Suprapubic skin (tissue), 4 donors: ENCODE results near the gene YY1. TPM values are rescaled to one million over a fixed set of nuclear protein-coding genes. Genes with fewer than 3 reads are reported as not detected.
A peak's percentile ranks its signal among the peaks of the same experiment; 100 is the strongest.

Source experiments
- DNase-seq, 2 donors: peaks; one replicate each; pipeline ENCODE4 v3.0.0-alpha.2; 2019; ENCODE audit warnings: low spot score in 2 of 2
- H3K27ac ChIP-seq: fragments of 200-600 bp; sonication (generic); one replicate; pipeline ENCODE4 v1.5.1; 2019
- H3K27me3 ChIP-seq: fragments of 200-600 bp; sonication (generic); one replicate; pipeline ENCODE4 v1.5.1; 2019
- H3K36me3 ChIP-seq: fragments of 200-600 bp; sonication (generic); one replicate; pipeline ENCODE4 v1.5.1; 2019
- H3K4me1 ChIP-seq: fragments of 200-600 bp; sonication (generic); one replicate; pipeline ENCODE4 v1.5.1; 2019
- H3K4me3 ChIP-seq: fragments of 200-600 bp; sonication (generic); one replicate; pipeline ENCODE4 v1.5.1; 2019; ENCODE audit warnings: mild to moderate bottlenecking
- H3K9me3 ChIP-seq: fragments of 200-600 bp; sonication (generic); one replicate; pipeline ENCODE4 v1.5.1; 2019
- CTCF ChIP-seq, 2 donors: fragments of 200-600 bp in 1 of 2; fragments of 450-650 bp in 1 of 2; sonication (generic) in 1 of 2; IDR thresholded peaks; one replicate each; pipeline ENCODE4 v1.5.1; 2016 to 2019; ENCODE audit warnings: antibody characterized with exemption in 2 of 2, mild to moderate bottlenecking in 1 of 2, moderate library complexity in 1 of 2
- EP300 ChIP-seq: sonication (generic); formaldehyde crosslinking; IDR thresholded peaks from one replicate; pipeline ENCODE4 v1.6.1; 2017; ENCODE audit warnings: antibody characterized with exemption
- POLR2A ChIP-seq, 2 donors: fragments of 450-650 bp; IDR thresholded peaks; one replicate each; pipeline ENCODE4 v1.6.1; 2017; ENCODE audit warnings: antibody characterized with exemption in 2 of 2, mild to moderate bottlenecking in 2 of 2, moderate library complexity in 2 of 2
- POLR2AphosphoS5 ChIP-seq, 3 donors: sonication (generic); formaldehyde crosslinking; IDR thresholded peaks; one replicate each; pipeline ENCODE4 v1.6.1; 2017; ENCODE audit warnings: antibody characterized with exemption in 3 of 3
- WGBS: methylation state at CpG from one replicate; pipeline ENCODE4 v1.1.5; 2018; 5-methylcytosine and 5-hydroxymethylcytosine counted together
- total RNA-seq, 4 donors: library from RNA; depleted of rRNA; stranded (reverse); fragments of >200 nt; gene quantifications; one replicate each; pipeline ENCODE4 v1.1.0, GENCODE V29; 2016

The YY1 gene
- total RNA-seq, 4 donors from 2014 or later = 42.1 to 56.3 (median 48.9) TPM

GRCh38 chr14:100292301-100292775 lies 53.4 kb downstream of the YY1 start:
- 95% methylated on average over 37 of the region's 61 CpGs for WGBS
- Histone ChIP-seq H3K36me3 (peaks cover 31% of the 10 kb centered on the region), H3K9me3 (no peaks in the 10 kb centered on the region), H3K4me1 (peaks cover 54% of the 10 kb centered on the region), H3K27ac (no peak overlapping the region), H3K4me3 (no peak overlapping the region), H3K27me3 (no peaks in the 10 kb centered on the region)
- DNase-seq = peak in 1 of 2 donors; percentile 44
- TF ChIP-seq POLR2A (IDR thresholded peaks at IDR 0.05) = no peak
- TF ChIP-seq EP300 = no peak
- TF ChIP-seq POLR2AphosphoS5 (IDR thresholded peaks at IDR 0.05) = no peak
- no peak for TF ChIP-seq CTCF (IDR thresholded peaks at IDR 0.05)

GRCh38 chr14:100292776-100293461 lies 54.0 kb downstream of the YY1 start:
- H3K36me3 ChIP-seq = peaks cover 31% of the 10 kb centered on the region
- WGBS = 88% methylated on average over 20 of the region's 42 CpGs
- no peak for TF ChIP-seq EP300
- no peaks in the 10 kb centered on the region for H3K27me3 ChIP-seq
- no peaks in the 10 kb centered on the region for H3K9me3 ChIP-seq
- peak; percentile 64 to 78 for DNase-seq
- no peak overlapping the region for H3K4me3 ChIP-seq
- peaks cover 59% of the 10 kb centered on the region for H3K4me1 ChIP-seq
- no peak overlapping the region for H3K27ac ChIP-seq

- peak; percentile 43 to 58 for DNase-seq
- no peak for TF ChIP-seq POLR2A (IDR thresholded peaks at IDR 0.05)
- TF ChIP-seq POLR2AphosphoS5 (IDR thresholded peaks at IDR 0.05) = no peak
- no peak for TF ChIP-seq EP300
- no peak for TF ChIP-seq CTCF (IDR thresholded peaks at IDR 0.05)
- peaks cover 60% of the 10 kb centered on the region for H3K4me1 ChIP-seq
- 70% methylated on average over 12 of the region's 14 CpGs for WGBS
- H3K4me3 ChIP-seq = no peak overlapping the region
- H3K36me3 ChIP-seq = peaks cover 31% of the 10 kb centered on the region
- no peaks in the 10 kb centered on the region for H3K27me3 ChIP-seq
- no peak overlapping the region for H3K27ac ChIP-seq
- H3K9me3 ChIP-seq = no peaks in the 10 kb centered on the region
These were observed 54.7 kb downstream of the YY1 start for GRCh38 chr14:100293497-100294212.

- TF ChIP-seq EP300 (no peak), POLR2A (IDR thresholded peaks at IDR 0.05) (no peak), POLR2AphosphoS5 (IDR thresholded peaks at IDR 0.05) (no peak), CTCF (IDR thresholded peaks at IDR 0.05) (no peak)
- peak; percentile 63 to 72 for DNase-seq
- Histone ChIP-seq H3K4me3 (no peak overlapping the region), H3K9me3 (no peaks in the 10 kb centered on the region), H3K4me1 (peaks cover 55% of the 10 kb centered on the region), H3K27me3 (no peaks in the 10 kb centered on the region), H3K27ac (no peak overlapping the region), H3K36me3 (peaks cover 34% of the 10 kb centered on the region)
- WGBS = 64% methylated on average over 12 of the region's 12 CpGs
These were observed 55.4 kb downstream of the YY1 start for GRCh38 chr14:100294213-100294962.

GRCh38 chr14:100294963-100295330 lies 56.0 kb downstream of the YY1 start:
- WGBS = 83% methylated on average over 1 of the region's 2 CpGs
- H3K27ac ChIP-seq = no peak overlapping the region
- peak; percentile 52 to 56 for DNase-seq

More at GRCh38 chr14:100294963-100295330, 56.0 kb downstream of the YY1 start:
- TF ChIP-seq POLR2AphosphoS5 (IDR thresholded peaks at IDR 0.05) (no peak), POLR2A (IDR thresholded peaks at IDR 0.05) (no peak), CTCF (IDR thresholded peaks at IDR 0.05) (no peak), EP300 (no peak)
- Histone ChIP-seq H3K4me1 (peaks cover 50% of the 10 kb centered on the region), H3K36me3 (peaks cover 32% of the 10 kb centered on the region), H3K9me3 (no peaks in the 10 kb centered on the region), H3K27me3 (no peaks in the 10 kb centered on the region), H3K4me3 (no peak overlapping the region)
